ENCODE measurements around the gene ZNF519. TPM values are rescaled to one million over a fixed set of nuclear protein-coding genes. Genes with fewer than 3 reads are reported as not detected.
A peak's percentile ranks its signal among the peaks of the same experiment; 100 is the strongest.

The ZNF519 gene
- total and polyA plus RNA-seq, 2 of the 8 experiments (the other 6 are each of a cell fraction or from before 2014, with no cell fraction given): 24.0 to 38.6 TPM

DNA sequence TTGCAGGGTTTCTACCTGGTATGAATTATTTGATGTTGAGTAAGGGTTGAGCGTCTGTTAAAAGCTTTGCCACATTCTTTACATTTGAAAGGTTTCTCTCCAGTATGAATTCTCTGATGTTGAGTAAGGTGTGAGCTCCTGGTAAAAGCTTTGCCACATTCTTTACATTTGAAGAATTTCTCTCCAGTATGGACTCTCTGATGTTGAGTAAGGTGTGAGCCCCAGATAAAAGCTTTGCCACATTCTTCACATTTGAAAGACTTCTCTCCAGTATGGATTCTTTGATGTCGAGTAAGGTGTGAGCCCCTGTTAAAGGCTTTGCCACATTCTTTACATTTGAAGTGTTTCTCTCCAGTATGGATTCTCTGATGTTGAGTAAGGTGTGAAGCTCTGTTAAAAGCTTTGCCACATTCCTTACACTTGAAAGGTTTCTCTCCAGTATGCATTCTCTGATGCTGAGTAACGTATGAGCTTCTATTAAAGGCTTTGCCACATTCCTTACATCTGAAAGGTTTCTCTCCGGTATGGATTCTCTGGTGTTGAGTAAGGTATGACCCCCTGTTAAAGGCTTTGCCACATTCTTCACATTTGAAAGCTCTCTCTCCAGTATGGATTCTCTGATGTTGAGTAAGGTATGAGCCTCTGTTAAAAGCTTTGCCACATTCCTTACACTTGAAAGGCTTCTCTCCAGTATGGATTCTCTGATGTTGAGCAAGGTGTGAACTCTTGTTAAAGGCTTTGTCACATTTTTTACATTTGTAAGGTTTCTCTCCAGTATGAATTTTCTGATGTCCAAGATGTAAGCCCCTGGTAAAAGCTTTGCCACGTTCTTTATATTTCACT is 27.1 kb downstream of the ZNF519 start:
- H3K36me3 ChIP-seq (ENCODE audit: control insufficient read depth in 2 of 4, insufficient read depth in 4 of 4, low read length in 3 of 4): peaks cover 0 to 49% (median 13%) of the 10 kb centered on the region in 4 experiments; a peak in 5 of 8 replicates
- H3K4me3 ChIP-seq (ENCODE audit: extremely low read depth in 1 of 4, insufficient read depth in 2 of 4, low read depth in 3 of 4, low read length in 4 of 4): no peak overlapping the region
- no peak overlapping the region for H2BK20ac ChIP-seq (ENCODE audit: low read length)
- no peaks in the 10 kb centered on the region for H3K23me2 ChIP-seq (ENCODE audit: low read depth, low read length)
- peaks cover 4 to 51% of the 10 kb centered on the region in 2 experiments; a peak in 3 of 4 replicates for H3K79me2 ChIP-seq (ENCODE audit: control insufficient read depth in 1 of 2, insufficient read depth in 2 of 2, low read length in 2 of 2)
- no peak overlapping the region for H2BK12ac ChIP-seq (ENCODE audit: low read depth, low read length)
- no peak overlapping the region for H3K23ac ChIP-seq (ENCODE audit: insufficient read length)
- peaks cover 0 to 2% of the 10 kb centered on the region in 2 experiments for H4K20me1 ChIP-seq (replicated peaks in 1 of 2; ENCODE audit: control insufficient read depth in 1 of 2, insufficient read depth in 2 of 2, low read length in 2 of 2)
- H3K56ac ChIP-seq (replicated peaks; ENCODE audit: insufficient read length, low read depth, low read length): no peak overlapping the region
- H3K4me1 ChIP-seq (replicated peaks in 1 of 4; ENCODE audit: control insufficient read depth in 3 of 4, insufficient read depth in 4 of 4, low read length in 3 of 4): no peaks in the 10 kb centered on the region
- H2BK5ac ChIP-seq (ENCODE audit: low read depth, low read length): no peak overlapping the region
- H2BK15ac ChIP-seq (ENCODE audit: low read length): no peak overlapping the region
- H3K14ac ChIP-seq (ENCODE audit: insufficient read length): no peak overlapping the region
- H3K79me1 ChIP-seq (ENCODE audit: low read depth, low read length): peaks cover 6% of the 10 kb centered on the region; the same call in 1 of the 2 replicates
- H4K5ac ChIP-seq (ENCODE audit: insufficient read length, low read depth, low read length): no peak overlapping the region
- no peak for FAIRE-seq
- no peak overlapping the region for H3K4ac ChIP-seq (replicated peaks; ENCODE audit: insufficient read length, low read depth, low read length)
- no peak overlapping the region for H2AFZ ChIP-seq (ENCODE audit: low read length)
- TF ChIP-seq, protein P1, sequence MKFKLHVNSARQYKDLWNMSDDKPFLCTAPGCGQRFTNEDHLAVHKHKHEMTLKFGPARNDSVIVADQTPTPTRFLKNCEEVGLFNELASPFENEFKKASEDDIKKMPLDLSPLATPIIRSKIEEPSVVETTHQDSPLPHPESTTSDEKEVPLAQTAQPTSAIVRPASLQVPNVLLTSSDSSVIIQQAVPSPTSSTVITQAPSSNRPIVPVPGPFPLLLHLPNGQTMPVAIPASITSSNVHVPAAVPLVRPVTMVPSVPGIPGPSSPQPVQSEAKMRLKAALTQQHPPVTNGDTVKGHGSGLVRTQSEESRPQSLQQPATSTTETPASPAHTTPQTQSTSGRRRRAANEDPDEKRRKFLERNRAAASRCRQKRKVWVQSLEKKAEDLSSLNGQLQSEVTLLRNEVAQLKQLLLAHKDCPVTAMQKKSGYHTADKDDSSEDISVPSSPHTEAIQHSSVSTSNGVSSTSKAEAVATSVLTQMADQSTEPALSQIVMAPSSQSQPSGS (IDR thresholded peaks at IDR 0.05; ENCODE audit: low read length): no peak
- TF ChIP-seq, protein P2, sequence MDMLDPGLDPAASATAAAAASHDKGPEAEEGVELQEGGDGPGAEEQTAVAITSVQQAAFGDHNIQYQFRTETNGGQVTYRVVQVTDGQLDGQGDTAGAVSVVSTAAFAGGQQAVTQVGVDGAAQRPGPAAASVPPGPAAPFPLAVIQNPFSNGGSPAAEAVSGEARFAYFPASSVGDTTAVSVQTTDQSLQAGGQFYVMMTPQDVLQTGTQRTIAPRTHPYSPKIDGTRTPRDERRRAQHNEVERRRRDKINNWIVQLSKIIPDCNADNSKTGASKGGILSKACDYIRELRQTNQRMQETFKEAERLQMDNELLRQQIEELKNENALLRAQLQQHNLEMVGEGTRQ (IDR thresholded peaks at IDR 0.05; ENCODE audit: low read length): no peak
- TF ChIP-seq EP300 (IDR thresholded peaks at IDR 0.05; ENCODE audit: borderline replicate concordance in 1 of 2, low read depth in 2 of 2, low read length in 2 of 2): no peak
- peak; percentile 66 for TF ChIP-seq ZNF274 (IDR thresholded peaks at IDR 0.05; ENCODE audit: borderline replicate concordance, extremely low read depth, low read length)
- no peak for TF ChIP-seq KDM1A (IDR thresholded peaks at IDR 0.05; ENCODE audit: borderline replicate concordance, low read length)
- TF ChIP-seq RNF2 (IDR thresholded peaks at IDR 0.05; ENCODE audit: borderline replicate concordance, low read depth, low read length, missing control alignments, poor library complexity, severe bottlenecking): no peak
- CTCF ChIA-PET (ENCODE audit: partially characterized antibody): interaction anchor here (1.7 kb wide), 1 partner anchor 293 kb away, joined by 5 read pairs; no protein-coding TSS in a partner anchor
- H3K18ac ChIP-seq (ENCODE audit: extremely low read depth, low read length): no peak overlapping the region
- no peak overlapping the region for H2AK5ac ChIP-seq (ENCODE audit: low read depth, low read length)
- WGBS, 2 experiments (ENCODE audit: extremely low coverage in 1 of 2, insufficient coverage in 1 of 2, insufficient read length in 1 of 2, insufficient replicate concordance in 2 of 2, low coverage in 1 of 2, low lambda C conversion rate in 2 of 2, missing lambda C conversion rate in 1 of 2): 93% methylated on average over 5 of the region's 5 CpGs; no CpG with 5 or more reads in 1 of the 2 experiments
- POLR2A ChIA-PET (ENCODE audit: partially characterized antibody): interaction anchor here (1.8 kb wide), 1 partner anchor 9 kb away, joined by 6 read pairs; no protein-coding TSS in a partner anchor
- no peak for DNase-seq (ENCODE audit: low read depth in 1 of 2, low spot score in 2 of 2)
- H3K9me3 ChIP-seq (ENCODE audit: insufficient read depth in 2 of 2, low read depth in 1 of 2, low read length in 1 of 2): peaks cover 30 to 31% of the 10 kb centered on the region in 2 experiments
- no peak overlapping the region for H3K27ac ChIP-seq (ENCODE audit: low read depth, low read length)
- H4K8ac ChIP-seq (ENCODE audit: extremely low read depth, insufficient read depth, low read length): no peak overlapping the region
- no peak overlapping the region for H4K91ac ChIP-seq (replicated peaks; ENCODE audit: insufficient read length, low read length)
- no peak overlapping the region for H3K9ac ChIP-seq (replicated peaks in 1 of 4; ENCODE audit: extremely low read depth in 1 of 4, low read depth in 3 of 4, low read length in 3 of 4)
- H3K27me3 ChIP-seq (replicated peaks in 1 of 4; ENCODE audit: control insufficient read depth in 3 of 4, extremely low read depth in 1 of 4, insufficient read depth in 3 of 4, low read length in 3 of 4): no peaks in the 10 kb centered on the region
- H2BK120ac ChIP-seq (replicated peaks; ENCODE audit: low read depth, low read length): no peak overlapping the region
- H3K4me2 ChIP-seq (ENCODE audit: insufficient read depth in 1 of 2, low read depth in 2 of 2, low read length in 2 of 2): no peak overlapping the region

Measured in H1 (cell line).